Activated T-helper 9 cell treated with anti-CD3 and anti-CD28 coated beads, Interleukin-2, amount 50 U/mL, for 16 hours (primary cell): ENCODE data around the gene FCRL1.

Experiments
- DNase-seq: peaks from one replicate; pipeline ENCODE4 v3.0.0-alpha.2; 2020; ENCODE audit warnings: low read depth

FCRL1 gene

GRCh38 chr1:157819896-157820295, at the start of gene FCRL1:
Gene FCRL1, minus strand, starts transcription at chr1:157820120. Its CDS starts 83 bp downstream, at chr1:157820037.
- no peak for DNase-seq

- DNase-seq: no peak
Observed at GRCh38 chr1:157868654-157869053, 48.7 kb upstream of the FCRL1 start.

GRCh38 chr1:157862114-157863070, 42.5 kb upstream of the FCRL1 start:
- DNase-seq: no peak

DNA sequence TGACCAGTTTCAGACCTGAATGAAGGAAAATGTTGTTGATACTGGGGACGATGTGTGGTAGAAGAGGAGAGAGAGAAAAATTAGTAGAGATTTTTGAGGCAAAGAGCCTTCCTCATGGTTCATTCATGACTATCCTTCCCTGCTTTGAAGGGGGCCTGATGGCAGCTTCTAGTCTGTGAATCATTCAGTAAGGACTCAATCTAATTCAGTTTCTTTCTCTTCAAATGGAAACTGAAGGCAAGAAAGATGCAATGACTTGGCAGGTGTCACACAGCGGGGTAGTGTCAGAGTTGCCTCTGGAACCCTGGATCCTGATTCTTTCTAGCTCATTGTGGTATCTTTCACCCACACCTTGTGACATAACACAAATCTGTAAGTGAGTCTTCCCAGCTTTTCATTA, 36.6 kb upstream of the FCRL1 start:
- DNase-seq: no peak

GRCh38 chr1:157852476-157852875, 32.6 kb upstream of the FCRL1 start:
- DNase-seq: no peak

GRCh38 chr1:157849229-157849875, 29.4 kb upstream of the FCRL1 start:
- no peak for DNase-seq

DNA sequence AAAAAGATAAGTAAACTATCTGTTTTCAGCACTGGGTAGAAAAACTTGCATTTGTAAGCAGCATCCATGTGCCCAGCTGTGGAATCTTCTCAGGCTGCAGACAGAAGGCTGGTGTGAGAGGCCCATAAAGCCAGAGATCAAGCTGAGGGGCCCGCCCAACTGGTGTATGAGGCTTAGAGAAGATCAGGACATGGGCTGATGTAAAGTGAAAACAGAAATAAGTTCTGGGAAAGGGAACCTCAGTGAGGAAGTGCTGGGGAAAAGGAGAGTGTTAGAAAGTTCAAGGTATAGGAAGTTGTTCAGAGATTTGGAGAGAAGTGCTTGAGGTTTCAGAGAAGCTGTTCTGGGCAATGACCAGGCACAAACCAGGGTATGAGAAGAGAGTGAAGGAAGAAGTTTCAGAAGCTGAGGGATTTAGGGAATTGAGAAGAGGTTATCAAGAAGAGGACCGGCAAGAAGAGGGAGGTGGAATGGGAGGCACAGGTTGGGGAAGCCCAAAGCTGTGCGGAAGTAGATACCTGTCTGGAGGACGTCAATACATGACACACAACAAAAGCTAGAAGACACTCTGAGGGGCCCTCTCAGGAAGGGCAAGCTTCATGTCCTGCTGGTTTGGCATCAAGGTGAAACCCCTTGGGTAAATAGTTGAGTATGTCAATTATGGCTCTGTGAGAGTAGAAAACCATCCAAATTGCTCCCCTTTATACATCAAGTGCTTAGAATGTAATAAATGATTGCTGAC, 24.3 kb upstream of the FCRL1 start:
- no peak for DNase-seq

DNA sequence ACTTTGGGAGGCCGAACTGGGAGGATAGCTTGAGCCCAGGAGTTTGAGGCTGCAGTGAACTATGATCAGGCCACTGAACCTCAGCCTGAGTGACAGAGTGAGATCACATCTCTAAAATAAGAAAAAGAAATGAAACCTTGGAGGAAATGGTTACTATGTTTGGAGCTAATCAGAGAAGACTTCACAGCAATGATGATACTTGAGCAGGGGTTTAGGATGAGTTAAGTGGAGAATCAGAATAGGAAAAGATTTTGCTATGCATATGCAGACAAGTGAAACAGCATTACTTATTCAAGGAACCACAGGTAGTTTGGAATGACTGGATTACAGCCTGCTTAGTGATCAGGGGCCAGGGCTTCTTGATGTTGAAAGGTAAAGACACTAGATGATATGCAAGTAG, 23.0 kb upstream of the FCRL1 start:
- no peak for DNase-seq

GRCh38 chr1:157841708-157842107, 21.8 kb upstream of the FCRL1 start, which contains the start of gene CD5L:
Gene CD5L, minus strand, starts transcription at chr1:157841808. Its CDS starts 107 bp downstream, at chr1:157841701.
- DNase-seq: no peak

DNA sequence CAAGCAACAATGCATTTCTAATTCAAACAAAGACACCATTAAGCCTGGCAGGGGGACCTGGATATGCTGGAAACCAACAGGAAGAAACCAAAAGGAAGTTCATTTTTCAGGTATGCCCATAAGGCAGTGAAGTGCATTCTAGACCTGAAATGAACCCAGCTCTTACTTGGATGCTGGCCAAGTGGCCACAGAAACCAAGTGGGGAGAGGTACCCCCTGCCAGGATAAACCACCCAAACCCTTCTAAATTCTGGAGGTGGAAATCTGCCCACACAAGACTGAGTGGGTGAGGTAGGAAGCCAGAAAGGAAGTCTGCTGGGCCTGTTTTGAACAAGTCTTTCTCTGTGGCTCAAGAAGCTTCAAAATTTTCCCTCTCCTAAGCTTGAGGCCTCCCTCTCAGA, 19.0 kb upstream of the FCRL1 start:
- DNase-seq: no peak

DNA sequence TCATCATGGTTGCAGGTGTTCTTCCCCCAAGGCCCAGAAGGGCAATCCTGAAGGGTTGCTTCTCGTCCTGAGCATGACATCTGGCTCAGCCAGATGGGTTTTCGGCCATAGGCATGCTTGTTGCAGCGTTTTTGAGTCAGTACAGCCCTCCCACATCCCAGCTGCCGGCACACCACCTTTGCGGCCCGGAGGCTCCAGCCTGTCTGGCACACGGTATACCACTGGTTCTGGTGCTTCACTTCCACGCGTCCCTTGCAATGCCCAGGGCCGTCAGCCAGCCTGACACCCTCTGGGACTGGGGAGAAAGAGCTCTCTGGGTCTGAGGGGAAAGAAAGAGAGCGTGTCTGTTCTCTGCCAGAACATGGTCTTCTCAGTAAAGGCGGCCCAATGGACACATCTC, 14.5 kb upstream of the FCRL1 start:
- DNase-seq: no peak

DNA sequence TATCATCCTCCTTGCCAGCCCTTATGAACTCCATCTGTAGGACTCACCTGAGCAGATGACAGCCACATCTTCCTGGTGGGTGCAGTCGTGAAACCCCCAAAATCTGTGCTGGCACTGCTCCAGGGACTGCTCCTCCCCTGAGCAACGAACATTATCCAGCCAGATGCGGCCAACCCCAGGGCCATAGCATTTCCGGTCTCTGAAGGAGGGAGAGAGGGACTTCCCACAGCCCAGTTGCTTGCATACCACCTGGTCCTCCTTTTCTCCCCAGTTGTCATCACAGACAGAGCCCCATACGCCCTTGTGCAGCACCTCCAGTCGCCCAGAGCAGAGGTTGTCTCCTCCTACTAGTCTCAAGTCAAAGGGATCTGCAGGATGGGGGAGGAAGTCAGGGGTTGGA, 13.2 kb upstream of the FCRL1 start:
- no peak for DNase-seq

GRCh38 chr1:157831968-157832626, 12.2 kb upstream of the FCRL1 start:
- DNase-seq: no peak

DNA sequence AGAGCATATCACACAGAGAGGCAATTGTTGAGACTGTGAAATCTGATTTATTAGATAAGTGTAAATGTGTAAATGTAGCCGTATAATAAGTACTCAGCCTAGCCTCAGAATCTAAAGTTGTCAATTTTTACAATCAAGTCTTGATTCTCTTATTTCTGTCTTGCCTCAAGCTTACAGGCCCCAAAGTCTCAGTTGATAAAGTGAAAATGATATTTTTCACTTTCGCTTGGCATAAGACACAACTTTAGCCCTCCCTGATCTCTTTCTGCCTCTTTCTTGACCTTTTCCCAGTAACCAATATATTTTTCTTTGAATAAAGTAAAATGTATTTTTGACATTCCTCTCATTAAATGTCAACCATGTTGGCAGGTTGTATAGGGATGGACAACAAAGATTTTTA, 11.0 kb upstream of the FCRL1 start:
- no peak for DNase-seq

DNA sequence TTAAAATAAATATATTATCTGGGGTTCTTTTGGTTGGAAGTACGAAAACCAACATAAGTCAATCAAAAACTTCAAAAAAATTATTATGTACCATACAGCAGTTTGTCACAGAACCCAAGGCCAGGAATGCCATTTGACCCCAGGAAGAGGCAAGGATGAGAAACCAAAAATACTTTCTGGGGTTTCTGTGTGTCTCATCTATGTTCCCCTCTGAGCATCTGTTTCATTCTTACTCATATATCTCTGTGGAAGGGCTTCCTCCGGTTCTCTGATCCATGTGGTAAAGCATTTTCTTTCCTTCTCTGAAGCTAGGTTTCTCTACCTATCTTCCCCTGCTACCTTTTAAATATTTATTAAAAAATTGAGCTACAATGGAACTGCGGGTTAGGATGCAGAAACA, 9.8 kb upstream of the FCRL1 start:
- DNase-seq: no peak

GRCh38 chr1:157829210-157829609, 9.3 kb upstream of the FCRL1 start:
- no peak for DNase-seq

DNA sequence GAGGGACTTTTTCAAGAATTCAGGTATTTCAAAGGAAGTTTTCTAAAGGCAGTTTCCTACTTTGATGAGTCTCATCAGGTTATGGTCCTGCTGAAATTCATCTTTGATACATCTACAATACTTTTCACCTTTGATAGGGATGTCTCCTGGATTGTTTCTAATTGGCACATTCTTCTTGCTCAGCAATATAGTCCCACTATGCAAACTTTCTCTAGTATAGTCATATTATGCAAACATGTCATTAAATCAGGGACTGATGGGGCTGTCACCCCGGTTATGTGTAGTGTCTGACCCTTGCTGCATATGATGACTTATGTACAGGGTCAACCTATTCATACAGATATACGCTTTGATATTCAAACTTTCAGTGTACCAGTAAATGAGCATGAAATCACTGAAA, 379 bp upstream of the FCRL1 start:
- DNase-seq: no peak

DNA sequence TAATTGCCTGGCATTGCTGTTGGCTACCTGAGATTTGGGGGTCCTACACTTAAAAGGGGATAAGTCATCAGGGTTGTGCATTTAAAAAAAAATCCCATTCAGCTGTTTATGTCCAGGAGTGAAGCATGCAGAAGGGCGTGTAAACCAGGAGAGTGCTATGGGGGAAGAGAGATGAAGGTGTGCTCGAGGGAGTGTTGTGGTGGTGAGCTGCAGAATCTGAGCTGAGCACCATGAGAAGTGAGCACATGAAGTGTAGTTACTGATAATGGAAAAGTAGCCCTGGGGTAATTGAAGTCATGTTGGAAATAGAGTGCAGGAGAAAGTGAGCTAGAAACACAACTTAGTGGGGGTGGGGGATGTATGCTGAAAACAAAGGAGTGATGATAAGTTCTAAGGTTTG, 705 bp downstream of the FCRL1 start:
- DNase-seq: no peak

- no peak for DNase-seq
Observed at GRCh38 chr1:157813269-157813668, 6.7 kb downstream of the FCRL1 start.

DNA sequence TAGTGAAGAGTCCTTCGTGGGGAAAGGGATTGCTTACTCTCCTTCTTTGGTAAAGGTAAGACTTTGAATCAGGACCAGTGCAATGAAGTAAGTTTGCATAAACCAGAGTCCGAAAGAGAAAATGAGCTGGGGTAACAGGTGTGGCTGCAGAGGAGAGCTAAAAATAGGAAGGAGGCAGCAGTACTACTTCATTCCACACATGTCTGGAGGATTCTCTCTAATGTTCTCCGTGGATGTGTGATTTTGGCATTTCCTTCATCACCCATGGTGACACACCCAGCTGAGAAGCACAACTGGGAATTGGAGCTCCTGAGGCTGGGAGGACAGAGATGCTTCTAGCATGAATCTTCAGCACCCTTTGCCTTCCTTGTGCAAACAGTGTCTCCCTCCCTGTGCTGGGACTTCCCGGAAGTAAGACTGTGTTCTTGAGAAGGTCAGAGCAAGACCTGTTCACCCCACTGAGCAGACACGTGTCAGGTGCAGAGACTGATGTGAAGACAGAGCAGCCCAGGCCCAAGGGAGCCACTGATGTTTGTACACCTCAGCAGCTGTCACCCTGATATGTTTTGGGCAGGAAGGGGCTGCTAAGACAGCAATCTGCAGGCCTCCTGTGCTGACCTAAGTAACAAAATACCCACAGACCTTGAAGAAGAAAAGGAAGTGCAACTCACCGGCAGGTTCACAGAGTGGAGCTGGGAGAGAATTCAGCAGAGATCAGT, 13.3 kb downstream of the FCRL1 start:
- no peak for DNase-seq

- DNase-seq: no peak
Observed at GRCh38 chr1:157803851-157804250, 16.1 kb downstream of the FCRL1 start.
